ENCODE data around the gene HBE1.
"Not testable (repeated sequence)": the region's sequence is repeated elsewhere in the genome, so short reads cannot be mapped to it uniquely, and the experiment has no call there.

The HBE1 gene

GRCh38 chr11:5269715-5270147 is at the start of gene HBE1:
Gene HBE1 (minus strand): TSS chr11:5269945. CDS start chr11:5269890, 55 bp downstream.
- DNase-seq: no peak

GRCh38 chr11:5317292-5317691 is 47.5 kb upstream of the HBE1 start:
- no peak for DNase-seq

GRCh38 chr11:5313326-5314023 is 43.7 kb upstream of the HBE1 start:
- not testable (repeated sequence) for DNase-seq

DNA sequence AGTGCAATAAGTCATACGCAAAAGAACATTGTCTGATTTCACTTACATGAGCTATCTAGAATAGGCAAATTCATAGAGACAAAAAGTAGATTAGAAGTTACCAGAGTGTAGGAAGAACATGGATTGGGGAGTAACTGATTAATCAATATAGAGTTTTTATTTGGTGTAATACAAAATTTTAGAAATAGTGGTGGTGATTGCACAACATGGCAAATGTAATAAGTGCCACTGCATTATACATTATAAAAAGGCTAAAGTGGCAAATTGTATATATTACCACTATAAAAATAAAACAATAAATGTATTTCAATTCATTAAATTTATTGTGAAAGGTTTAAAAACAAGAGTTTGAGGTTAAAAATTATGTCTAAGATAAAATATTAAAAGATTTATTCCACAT is 40.7 kb upstream of the HBE1 start:
- no peak for DNase-seq

- no peak for DNase-seq
Observed at GRCh38 chr11:5307256-5308019, 37.7 kb upstream of the HBE1 start.

- no peak for DNase-seq
Observed at GRCh38 chr11:5304046-5304445, 34.3 kb upstream of the HBE1 start.

- DNase-seq: no peak
Observed at GRCh38 chr11:5303626-5304025, 33.9 kb upstream of the HBE1 start.

GRCh38 chr11:5301846-5302245 is 32.1 kb upstream of the HBE1 start, which contains the start of gene OR51B4:
Gene OR51B4 (minus strand): TSS chr11:5301946. CDS start chr11:5301946, 0 bp downstream.
- DNase-seq: no peak

GRCh38 chr11:5300251-5300650 is 30.5 kb upstream of the HBE1 start:
- DNase-seq: no peak

DNA sequence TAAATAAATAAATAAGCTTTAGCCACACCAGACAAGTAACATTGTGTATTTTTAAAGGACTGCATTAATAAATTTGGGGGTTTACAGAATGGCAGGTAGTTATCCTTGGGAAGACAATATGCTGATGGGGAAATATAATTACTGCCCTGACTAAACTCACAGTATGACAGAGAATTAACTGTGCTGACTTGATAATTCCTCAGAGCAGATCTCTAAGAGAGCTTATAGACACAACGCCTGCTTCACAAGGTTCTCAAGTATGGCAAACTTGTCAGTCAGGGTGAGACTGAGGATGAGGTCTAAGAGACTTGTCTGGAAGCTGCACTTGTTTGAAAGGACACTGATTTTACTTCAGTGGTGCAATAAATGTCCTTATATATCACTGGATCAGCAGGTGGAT is 28.7 kb upstream of the HBE1 start:
- DNase-seq: no peak

DNA sequence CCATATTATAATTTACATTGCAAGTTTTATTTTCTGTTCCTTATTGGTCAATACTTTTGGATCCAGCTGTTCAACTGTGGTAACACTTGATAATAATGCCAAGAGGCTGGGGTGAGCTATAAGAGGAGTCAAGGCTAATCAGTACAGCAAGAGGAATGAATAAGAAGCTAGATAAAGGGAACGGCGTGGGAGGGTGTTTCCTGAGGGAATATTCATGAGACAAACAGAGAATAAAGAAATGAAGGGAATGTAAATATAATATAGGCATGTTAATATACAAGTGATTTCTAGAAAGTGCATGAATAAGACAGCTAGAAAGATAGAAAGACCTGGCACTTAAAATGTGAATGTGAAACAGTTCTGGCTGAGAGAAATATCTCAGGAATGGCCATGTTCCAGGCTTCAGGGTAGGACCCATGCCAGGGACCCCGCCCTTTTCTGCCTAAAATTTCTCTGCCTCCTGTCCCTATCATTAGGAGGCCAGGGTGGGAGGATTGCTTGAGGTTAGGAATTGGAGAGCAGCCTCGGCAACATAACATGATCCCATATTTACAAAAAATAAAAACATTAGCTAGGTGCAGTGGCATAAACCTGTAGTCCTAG is 28.1 kb upstream of the HBE1 start:
- no peak for DNase-seq

DNA sequence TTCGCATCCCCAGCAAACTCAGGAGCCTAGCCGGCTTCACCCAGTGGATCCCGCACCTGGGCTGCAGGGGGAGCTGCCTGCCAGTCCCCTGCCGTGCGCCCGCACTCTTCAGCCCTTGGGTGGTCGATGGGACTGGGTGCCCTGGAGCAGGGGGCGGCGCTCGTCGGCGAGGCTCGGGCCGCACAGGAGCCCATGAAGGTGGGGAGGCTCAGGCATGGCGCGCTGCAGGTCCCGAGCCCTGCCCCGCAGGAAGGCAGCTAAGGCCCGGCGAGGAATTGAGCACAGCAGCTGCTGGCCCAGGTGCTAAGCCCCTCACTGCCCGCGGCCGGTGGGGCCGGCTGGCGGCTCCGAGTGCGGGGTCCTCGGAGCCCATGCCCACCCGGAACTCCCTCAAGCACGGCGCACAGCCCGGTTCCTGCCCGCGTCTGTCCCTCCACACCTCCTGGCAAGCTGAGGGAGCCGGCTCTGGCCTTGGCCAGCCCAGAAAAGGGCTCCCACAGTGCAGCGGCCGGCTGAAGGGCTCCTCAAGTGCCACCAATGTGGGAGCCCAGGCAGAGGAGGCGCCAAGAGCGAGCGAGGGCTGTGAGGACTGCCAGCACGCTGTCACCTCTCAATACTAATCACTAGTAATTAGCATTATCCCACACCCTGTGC is 24.7 kb upstream of the HBE1 start:
- DNase-seq: not testable (repeated sequence)

- DNase-seq: no peak
Observed at GRCh38 chr11:5293028-5293427, 23.3 kb upstream of the HBE1 start.

DNA sequence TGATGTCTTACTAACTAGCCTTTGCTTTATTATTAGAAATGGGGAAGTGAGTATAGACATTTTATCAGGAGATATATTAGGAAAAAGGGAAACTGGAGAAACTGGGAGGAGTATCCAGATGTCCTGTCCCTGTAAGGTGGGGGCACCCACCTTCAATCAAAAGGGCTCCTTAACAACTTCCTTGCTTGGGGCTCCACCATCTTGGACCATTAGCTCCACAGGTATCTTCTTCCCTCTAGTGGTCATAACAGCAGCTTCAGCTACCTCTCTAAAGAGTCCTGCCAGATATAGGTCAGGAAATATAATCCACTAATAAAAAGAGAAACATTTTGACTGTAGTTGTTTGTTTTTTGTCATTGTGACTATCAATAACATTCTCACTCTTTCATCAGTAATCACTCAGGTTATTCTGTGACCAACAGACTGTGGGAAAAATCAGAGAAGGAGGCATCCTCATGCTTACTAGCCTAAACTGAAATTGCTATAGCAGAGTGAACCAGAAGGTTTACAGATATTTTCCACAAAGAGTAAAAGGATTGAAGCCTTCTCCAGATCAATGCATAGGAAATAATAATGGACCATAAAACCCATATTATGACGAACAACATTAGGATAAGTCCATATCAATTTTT is 21.6 kb upstream of the HBE1 start:
- no peak for DNase-seq

- no peak for DNase-seq
Observed at GRCh38 chr11:5290106-5290505, 20.4 kb upstream of the HBE1 start.

GRCh38 chr11:5289696-5290095 is 20.0 kb upstream of the HBE1 start:
- no peak for DNase-seq

- DNase-seq: no peak
Observed at GRCh38 chr11:5288906-5289550, 19.3 kb upstream of the HBE1 start.

DNA sequence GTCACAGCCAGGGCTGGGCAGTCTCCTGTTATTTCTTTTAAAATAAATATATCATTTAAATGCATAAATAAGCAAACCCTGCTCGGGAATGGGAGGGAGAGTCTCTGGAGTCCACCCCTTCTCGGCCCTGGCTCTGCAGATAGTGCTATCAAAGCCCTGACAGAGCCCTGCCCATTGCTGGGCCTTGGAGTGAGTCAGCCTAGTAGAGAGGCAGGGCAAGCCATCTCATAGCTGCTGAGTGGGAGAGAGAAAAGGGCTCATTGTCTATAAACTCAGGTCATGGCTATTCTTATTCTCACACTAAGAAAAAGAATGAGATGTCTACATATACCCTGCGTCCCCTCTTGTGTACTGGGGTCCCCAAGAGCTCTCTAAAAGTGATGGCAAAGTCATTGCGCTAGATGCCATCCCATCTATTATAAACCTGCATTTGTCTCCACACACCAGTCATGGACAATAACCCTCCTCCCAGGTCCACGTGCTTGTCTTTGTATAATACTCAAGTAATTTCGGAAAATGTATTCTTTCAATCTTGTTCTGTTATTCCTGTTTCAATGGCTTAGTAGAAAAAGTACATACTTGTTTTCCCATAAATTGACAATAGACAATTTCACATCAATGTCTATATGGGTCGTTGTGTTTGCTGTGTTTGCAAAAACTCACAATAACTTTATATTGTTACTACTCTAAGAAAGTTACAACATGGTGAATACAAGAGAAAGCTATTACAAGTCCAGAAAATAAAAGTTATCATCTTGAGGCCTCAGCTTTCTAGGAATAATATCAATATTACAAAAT is 18.6 kb upstream of the HBE1 start:
- no peak for DNase-seq

- no peak for DNase-seq
Observed at GRCh38 chr11:5286901-5287300, 17.2 kb upstream of the HBE1 start.

DNA sequence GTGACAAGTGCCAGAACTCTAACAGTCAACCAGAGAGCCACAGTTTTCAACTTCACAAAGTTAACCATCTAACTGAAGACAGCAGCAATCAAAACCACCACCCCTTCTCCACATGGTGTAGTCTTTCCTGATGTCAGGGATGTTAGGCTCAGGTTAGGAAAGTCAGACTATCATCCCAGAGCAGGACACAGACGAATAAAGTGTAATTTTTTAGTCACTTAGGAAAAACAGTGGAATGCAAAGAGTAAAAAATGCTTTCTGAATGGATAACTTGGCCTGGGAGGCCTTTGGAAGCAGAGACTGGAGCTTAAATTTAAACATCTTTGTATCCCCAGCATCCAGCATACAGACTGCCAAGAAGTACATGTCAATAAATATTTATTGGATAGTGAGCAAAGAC is 16.6 kb upstream of the HBE1 start:
- no peak for DNase-seq

DNA sequence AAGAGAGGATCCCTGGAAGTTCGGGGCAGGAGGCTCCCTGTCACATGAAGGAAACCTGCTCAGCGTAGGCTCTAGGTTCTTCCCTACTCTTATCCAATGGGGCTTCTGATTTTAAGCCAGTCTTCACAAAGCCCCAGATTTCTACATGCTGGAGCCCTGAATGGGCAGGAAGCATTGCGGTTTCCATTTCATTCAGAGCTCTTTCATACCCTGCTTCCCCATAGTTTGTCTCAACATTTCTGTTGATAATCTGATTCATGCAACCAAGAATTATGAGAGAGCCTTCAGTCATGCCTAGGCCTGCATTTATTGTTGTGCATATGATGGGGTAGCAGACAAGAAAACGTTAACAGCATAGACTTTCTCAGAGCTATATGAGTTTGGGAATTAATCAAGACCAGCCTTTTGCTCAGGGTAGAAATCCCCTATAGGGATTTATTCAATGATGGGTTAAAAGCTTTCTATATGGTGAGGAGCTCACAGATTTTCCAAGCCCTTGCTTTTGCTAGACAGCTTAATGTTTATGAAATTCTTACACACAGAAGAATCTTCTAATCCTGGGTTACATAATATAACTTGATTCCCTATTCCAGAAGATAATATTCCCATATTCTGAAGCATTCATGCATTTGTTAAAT is 16.1 kb upstream of the HBE1 start:
- DNase-seq: no peak
